Left ventricle myocardium superior (tissue), 1 donor: ENCODE measurements around the gene GTF3C2. TPM values are rescaled to one million over a fixed set of nuclear protein-coding genes. Genes with fewer than 3 reads are reported as not detected.
"Not testable (repeated sequence)": the region's sequence is repeated elsewhere in the genome, so short reads cannot be mapped to it uniquely, and the experiment has no call there.

Source experiments
- ATAC-seq: fragments of 200-7000 bp; cut with Tn5 transposase; one replicate; pipeline ENCODE4 v1.9.1; 2020; ENCODE audit warnings: mild to moderate bottlenecking, moderate library complexity
- DNase-seq: peaks from one replicate; pipeline ENCODE4 v3.0.0-alpha.2; 2020
- intact Hi-C: fragments of 100-400 bp; cut with micrococcal nuclease; formaldehyde crosslinking; loops from one replicate; pipeline ENCODE4 v1.11.0; 2022
- total RNA-seq: library from RNA; stranded (reverse); fragmentation: NEBNext Ultra II Directional; extraction: Animal tissue kit (Norgen Biotek cat#: 25700); gene quantifications from one replicate; pipeline ENCODE4 v1.2.1, GENCODE V29; 2021
- donor health status: DM: no; HTN: yes; CAD: no; lungs with severe emphysema.

Gene GTF3C2
- total RNA-seq, 1 donor from 2014 or later: 19.8 TPM

DNA sequence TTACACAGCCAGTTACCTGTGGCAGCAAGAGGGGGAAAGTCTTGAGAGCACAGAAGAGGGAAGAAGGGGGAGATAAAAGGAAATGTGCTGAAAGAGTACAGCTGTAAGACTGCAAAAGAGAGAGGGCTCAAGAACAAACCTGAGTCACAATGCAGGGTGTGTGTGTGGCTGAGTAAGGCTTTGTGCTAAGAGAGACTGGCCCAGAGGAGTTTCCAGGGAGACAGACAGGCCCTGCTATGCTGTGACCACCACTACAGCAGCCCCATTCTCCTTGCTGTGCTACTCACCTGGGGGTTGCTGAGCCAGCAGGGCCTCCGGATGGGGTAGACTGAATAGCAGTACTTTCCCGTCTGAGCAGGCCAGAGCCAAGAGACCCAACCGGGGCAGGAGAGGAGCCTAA is 21.3 kb downstream of the GTF3C2 start:
- intact Hi-C loops: no loop called here
- no peak for DNase-seq
- no peak for ATAC-seq

DNA sequence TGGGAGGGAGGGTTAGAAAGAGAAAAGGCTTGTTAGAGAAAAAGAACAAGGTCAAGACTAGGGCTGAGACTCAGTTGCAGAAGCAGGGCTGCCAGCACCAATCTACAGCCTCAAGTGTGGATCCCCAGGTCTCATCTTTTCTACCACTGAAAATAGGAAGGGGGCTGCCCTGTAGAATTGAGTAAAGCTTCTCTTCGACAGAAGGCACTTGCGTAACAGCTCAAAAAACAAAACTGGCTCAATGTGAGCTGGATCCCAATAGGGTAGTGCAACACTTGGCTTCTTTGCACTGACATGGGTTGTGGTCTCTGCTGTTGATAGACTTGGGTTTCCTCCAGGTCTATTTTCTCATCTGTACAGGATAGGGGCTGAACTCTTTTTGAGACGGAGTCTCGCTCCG is 31.8 kb downstream of the GTF3C2 start:
- no peak for DNase-seq
- ATAC-seq: no peak
- intact Hi-C loops: no loop called here

DNA sequence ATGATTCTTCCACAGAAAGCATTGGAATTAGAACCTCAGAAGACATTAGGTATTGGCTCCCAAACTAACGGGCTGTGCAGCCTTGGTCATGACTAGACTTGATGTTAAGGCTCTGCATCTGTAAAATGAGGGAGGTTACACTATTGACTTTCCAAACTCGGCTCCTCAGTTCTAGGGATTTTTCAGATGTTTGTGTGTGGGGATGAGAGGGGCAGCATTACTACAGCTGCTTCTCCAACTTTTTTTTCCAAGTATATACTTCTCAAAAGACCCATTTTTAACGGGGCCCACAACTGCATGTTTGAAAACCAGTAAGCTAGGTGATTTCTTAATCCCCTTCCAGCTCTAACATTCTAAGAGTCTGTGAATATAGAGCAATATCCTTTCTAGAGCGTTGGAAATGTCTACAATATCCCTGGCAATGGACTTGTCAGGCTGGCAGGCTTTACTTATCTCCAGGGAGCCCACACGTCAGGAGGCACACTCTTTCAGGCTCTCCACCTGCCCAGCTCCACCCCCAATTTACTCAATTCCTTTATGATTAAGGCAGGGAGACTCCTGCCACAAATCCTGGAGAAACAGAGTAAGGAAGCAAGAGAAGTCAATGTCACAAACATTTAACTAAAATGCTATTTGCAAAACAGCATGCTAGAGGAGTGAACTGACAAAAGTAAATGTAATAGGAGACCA is 32.8 kb downstream of the GTF3C2 start:
- DNase-seq (no peak), ATAC-seq (peak; percentile 1)
- intact Hi-C loops: no loop called here

GRCh38 chr2:27322766-27323595 is 33.6 kb downstream of the GTF3C2 start, which contains the start of gene MPV17:
Gene MPV17 (minus strand): TSS chr2:27323097. CDS start chr2:27322517, 580 bp downstream.
- peak; percentile 92 for ATAC-seq
- intact Hi-C loops: no loop called here

GRCh38 chr2:27322301-27322765 is 34.2 kb downstream of the GTF3C2 start:
- DNase-seq (no peak), ATAC-seq (peak; percentile 16)
- intact Hi-C loops: no loop called here

More at GRCh38 chr2:27322766-27323595, 33.6 kb downstream of the GTF3C2 start, which contains the start of gene MPV17:
- peak; percentile 93 for DNase-seq

- DNase-seq: peak; percentile 81
- peak; percentile 76 for ATAC-seq
- intact Hi-C loops: no loop called here
Measured at GRCh38 chr2:27320958-27321543, 35.5 kb downstream of the GTF3C2 start.

DNA sequence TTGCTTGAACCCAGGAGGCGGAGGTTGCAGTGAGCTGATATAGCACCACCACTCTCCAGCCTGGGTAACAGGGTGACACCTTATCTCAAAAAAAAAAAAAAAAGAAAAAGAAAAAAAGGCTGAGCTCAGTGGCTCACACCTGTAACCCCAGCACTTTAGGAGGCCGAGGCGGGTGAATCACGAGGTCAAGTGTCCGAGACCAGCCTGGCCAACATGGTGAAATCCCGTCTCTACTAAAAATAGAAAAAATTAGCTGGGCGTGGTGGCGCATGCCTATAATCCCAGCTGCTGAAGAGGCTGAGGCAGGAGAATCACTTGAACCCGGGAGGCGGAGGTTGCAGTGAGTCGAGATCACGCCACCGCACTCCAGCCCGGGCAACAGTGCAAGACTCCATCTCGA is 36.7 kb downstream of the GTF3C2 start:
- DNase-seq, ATAC-seq, intact Hi-C loops: not testable (repeated sequence)

GRCh38 chr2:27316655-27317412 is 39.7 kb downstream of the GTF3C2 start:
- intact Hi-C loops: no loop called here
- ATAC-seq (peak; percentile 29), DNase-seq (peak; percentile 65)

DNA sequence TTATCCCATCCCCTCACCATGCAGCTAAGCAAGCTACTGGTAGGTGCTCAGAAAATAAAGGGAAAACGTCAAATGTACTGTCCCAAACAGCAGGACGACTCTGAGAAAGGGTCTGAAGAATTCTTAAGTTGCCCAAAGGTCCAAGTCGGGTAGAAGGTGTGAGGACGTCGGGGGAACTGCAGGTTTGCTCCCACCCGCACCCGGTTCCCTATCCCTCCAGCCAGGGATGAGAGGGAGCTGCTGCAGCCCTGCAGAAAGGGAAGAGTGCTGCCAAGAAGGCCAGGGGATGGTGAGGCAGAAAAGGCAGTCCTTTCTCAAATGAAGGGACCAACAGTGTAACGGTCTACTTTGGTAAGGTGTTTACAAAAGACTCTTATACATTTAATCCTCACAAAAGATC is 41.4 kb downstream of the GTF3C2 start:
- intact Hi-C loops: no loop called here
- ATAC-seq: no peak

GRCh38 chr2:27314709-27315108 is 41.9 kb downstream of the GTF3C2 start:
- DNase-seq (no peak), ATAC-seq (no peak)
- intact Hi-C loops: no loop called here

More for the DNA sequence above, 41.4 kb downstream of the GTF3C2 start:
- no peak for DNase-seq

DNA sequence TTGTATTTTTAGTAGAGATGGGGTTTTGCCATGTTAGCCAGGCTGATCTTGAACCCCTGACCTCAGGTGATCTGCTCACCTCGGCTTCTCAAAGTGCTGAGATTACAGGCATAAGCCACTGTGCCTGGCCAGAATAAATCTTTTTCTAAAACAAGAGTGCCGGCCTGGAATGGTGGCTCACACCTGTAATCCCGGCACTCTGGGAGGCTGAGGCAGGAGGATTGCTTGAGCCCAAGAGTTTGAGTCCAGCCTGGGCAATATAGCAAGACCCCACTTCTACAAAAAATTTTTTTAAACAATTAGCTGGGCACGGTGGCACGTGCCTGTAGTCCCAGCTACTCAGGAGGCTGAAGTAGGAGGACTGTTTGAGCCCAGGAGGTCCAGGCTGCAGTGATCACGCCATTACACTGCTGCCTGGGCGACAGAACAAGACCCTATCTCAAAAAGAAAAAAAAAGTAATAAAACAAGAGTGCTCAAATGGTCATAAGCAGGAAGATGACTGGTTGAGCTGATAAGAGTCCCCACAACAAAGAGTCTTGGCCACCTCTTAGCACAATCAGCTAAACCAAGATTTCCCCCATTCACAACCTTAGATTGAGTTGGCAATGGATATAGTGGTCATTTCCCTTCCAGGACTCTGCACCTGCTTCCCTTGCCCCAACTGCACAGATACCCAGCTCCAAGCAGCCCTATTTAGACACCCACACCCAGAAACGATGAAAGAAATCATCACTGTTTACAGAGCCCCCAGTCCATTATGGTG is 42.5 kb downstream of the GTF3C2 start:
- intact Hi-C loops: no loop called here
- DNase-seq (no peak), ATAC-seq (no peak)

DNA sequence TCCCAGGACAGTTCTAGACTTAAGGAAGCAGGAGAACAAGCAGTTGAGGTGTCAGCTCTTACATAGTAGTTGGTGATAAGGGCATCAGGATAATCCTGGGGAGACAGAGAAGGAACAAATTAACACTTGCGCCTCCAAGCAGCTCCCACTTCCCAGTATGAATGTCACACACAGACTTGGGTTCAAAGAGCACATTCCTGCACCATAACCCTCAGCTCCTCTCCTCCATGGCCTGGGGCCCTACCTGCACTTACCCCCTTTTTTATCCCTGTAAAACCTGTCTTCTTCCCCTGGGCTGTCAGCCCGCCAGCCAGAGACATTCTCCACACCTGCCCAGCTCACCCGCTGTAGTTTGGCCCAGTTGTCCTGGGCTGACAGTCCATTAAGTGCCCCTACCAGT is 44.4 kb downstream of the GTF3C2 start:
- no peak for ATAC-seq
- DNase-seq: no peak
- intact Hi-C loops: no loop called here

- intact Hi-C loops: no loop called here
- ATAC-seq (peak; percentile 4), DNase-seq (no peak)
Measured at GRCh38 chr2:27309651-27310050, 46.9 kb downstream of the GTF3C2 start.

GRCh38 chr2:27308359-27308881 is 48.1 kb downstream of the GTF3C2 start, which contains the start of gene UCN:
Gene UCN (minus strand): TSS chr2:27308445. CDS start chr2:27307895, 550 bp downstream.
- peak; percentile 64 for DNase-seq
- ATAC-seq: peak; percentile 27
- intact Hi-C loops: no loop called here

GRCh38 chr2:27307545-27308358 is 48.8 kb downstream of the GTF3C2 start:
- ATAC-seq (peak; percentile 4), DNase-seq (peak; percentile 41)
- intact Hi-C loops: no loop called here

DNA sequence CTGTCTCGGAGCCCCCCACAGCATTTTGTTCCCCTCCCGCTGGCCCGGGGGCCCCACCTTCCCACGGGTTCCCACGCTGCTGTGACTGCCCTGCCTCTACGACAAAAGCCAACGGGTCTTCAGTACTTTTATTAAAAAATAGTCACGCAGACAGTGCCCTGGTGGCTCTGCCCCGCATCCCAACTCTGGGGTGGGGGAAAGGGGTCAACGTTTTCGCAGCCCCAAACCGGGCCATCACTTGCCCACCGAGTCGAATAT is 49.3 kb downstream of the GTF3C2 start:
- intact Hi-C loops: no loop called here
- ATAC-seq (no peak), DNase-seq (no peak)

GRCh38 chr2:27306573-27307286 is 49.8 kb downstream of the GTF3C2 start:
- peak; percentile 35 for DNase-seq
- intact Hi-C loops: no loop called here
- ATAC-seq: no peak
